Keratinocyte (primary cell): ENCODE measurements around the gene SEC11A. TPM values are rescaled to one million over a fixed set of nuclear protein-coding genes. Genes with fewer than 3 reads are reported as not detected.

Source experiments
- DNase-seq: peaks from one replicate; pipeline ENCODE4 v3.0.0-alpha.2; 2011; ENCODE audit warnings: low read depth, missing footprints, low spot score
- FAIRE-seq: peaks from 2 replicates; lab custom pipeline; 2011; peaks lifted over from hg19 to GRCh38; lab: Jason Lieb, UNC
- H2AFZ ChIP-seq: 2 replicates; pipeline ENCODE4 v1.6.0; 2012; ENCODE audit warnings: low read length, control low read depth, inconsistent platforms; ENCODE audit not compliant: control insufficient read depth
- H3K27ac ChIP-seq: 2 replicates; pipeline ENCODE4 v1.5.1; 2011; ENCODE audit warnings: low read length; ENCODE audit not compliant: control insufficient read depth, insufficient read depth
- H3K27me3 ChIP-seq: 3 replicates; pipeline ENCODE4 v1.6.0; 2011; ENCODE audit warnings: low read length; ENCODE audit not compliant: control insufficient read depth, insufficient read depth; ENCODE audit errors: extremely low read depth
- H3K36me3 ChIP-seq, 2 experiments: 2 replicates in 1 of 2; 3 replicates in 1 of 2; pipeline ENCODE4 v1.5.1; 2011; ENCODE audit warnings: low read length in 2 of 2, mild to moderate bottlenecking in 1 of 2; ENCODE audit not compliant: control insufficient read depth in 2 of 2, insufficient read depth in 2 of 2; ENCODE audit errors: extremely low read depth in 1 of 2
- H3K4me1 ChIP-seq: 3 replicates; pipeline ENCODE4 v1.5.1; 2011; ENCODE audit warnings: low read length; ENCODE audit not compliant: control insufficient read depth, insufficient read depth; ENCODE audit errors: extremely low read depth
- H3K4me2 ChIP-seq: 3 replicates; pipeline ENCODE4 v1.6.0; 2011; ENCODE audit warnings: low read depth, low read length; ENCODE audit not compliant: control insufficient read depth, insufficient read depth; ENCODE audit errors: extremely low read depth
- H3K4me3 ChIP-seq, 3 experiments: fragments of 200-600 bp in 1 of 3; sonication (generic) in 1 of 3; 2 replicates in 2 of 3; 3 replicates in 1 of 3; pipeline ENCODE4 v1.5.1; 2011 to 2016; ENCODE audit warnings: low read length in 3 of 3, mild to moderate bottlenecking in 3 of 3, control low read depth in 2 of 3, inconsistent platforms in 1 of 3, low read depth in 1 of 3, mixed read lengths in 1 of 3, mixed run types in 1 of 3, moderate library complexity in 1 of 3; ENCODE audit not compliant: control insufficient read depth in 2 of 3, insufficient read depth in 2 of 3; ENCODE audit errors: extremely low read depth in 1 of 3
- H3K79me2 ChIP-seq: 2 replicates; pipeline ENCODE4 v1.6.0; 2012; ENCODE audit warnings: low read length; ENCODE audit not compliant: control insufficient read depth, insufficient read depth
- H3K9ac ChIP-seq: 3 replicates; pipeline ENCODE4 v1.6.0; 2011; ENCODE audit warnings: low read length; ENCODE audit not compliant: control insufficient read depth, insufficient read depth; ENCODE audit errors: extremely low read depth
- H3K9me1 ChIP-seq: 3 replicates; pipeline ENCODE4 v1.6.0; 2011; ENCODE audit warnings: low read length; ENCODE audit not compliant: control insufficient read depth, insufficient read depth; ENCODE audit errors: extremely low read depth
- H3K9me3 ChIP-seq: 2 replicates; pipeline ENCODE4 v1.5.1; 2012; ENCODE audit warnings: low read depth, low read length; ENCODE audit not compliant: control insufficient read depth
- H4K20me1 ChIP-seq: 3 replicates; pipeline ENCODE4 v1.6.0; 2011; ENCODE audit warnings: low read length; ENCODE audit not compliant: control insufficient read depth, insufficient read depth; ENCODE audit errors: extremely low read depth
- EZH2 ChIP-seq: IDR thresholded peaks from one replicate; pipeline ENCODE4 v1.6.1; 2012; ENCODE audit warnings: inconsistent platforms, mild to moderate bottlenecking, low read length, moderate library complexity
- dilution Hi-C: fragments of 300-500 bp; cut with MboI; formaldehyde crosslinking; loops from one replicate; pipeline ENCODE4 v1.7.0; 2020; ENCODE audit warnings: low sequenced_read_pairs; ENCODE audit not compliant: extremely low pct_ligation_motif_present
- polyA plus RNA-seq, 5 experiments: library from polyadenylated mRNA; depleted of rRNA in 3 of 5; stranded (reverse) in 3 of 5; stranded (forward) in 1 of 5; unstranded in 1 of 5; fragments of >200 nt; gene quantifications; 1 replicate in 1 of 5; 2 replicates in 3 of 5; 3 replicates in 1 of 5; pipeline versions ENCODE4 v1.2.1 to v1.2.3, GENCODE V29; 2011 to 2012; ENCODE audit warnings: missing spikeins in 2 of 5, low read depth in 1 of 5, low replicate concordance in 1 of 5
- TF ChIP-seq, protein P1 (sequence below), 3 experiments: IDR thresholded peaks in 1 of 3; conservative IDR thresholded peaks in 1 of 3; optimal IDR thresholded peaks in 1 of 3; 2 replicates in 2 of 3; 3 replicates in 1 of 3; pipeline versions ENCODE3 to v1.5.1; 2011; ENCODE audit warnings: low read length in 3 of 3, mild to moderate bottlenecking in 3 of 3, moderate library complexity in 2 of 3, control low read depth in 1 of 3, inconsistent platforms in 1 of 3; ENCODE audit not compliant: insufficient read depth in 2 of 3; ENCODE audit errors: extremely low read depth in 1 of 3

SEC11A gene
- polyA plus RNA-seq, 1 donor (not counting 4 experiments of a cell fraction or from before 2014, with no cell fraction given), result 195 TPM

DNA sequence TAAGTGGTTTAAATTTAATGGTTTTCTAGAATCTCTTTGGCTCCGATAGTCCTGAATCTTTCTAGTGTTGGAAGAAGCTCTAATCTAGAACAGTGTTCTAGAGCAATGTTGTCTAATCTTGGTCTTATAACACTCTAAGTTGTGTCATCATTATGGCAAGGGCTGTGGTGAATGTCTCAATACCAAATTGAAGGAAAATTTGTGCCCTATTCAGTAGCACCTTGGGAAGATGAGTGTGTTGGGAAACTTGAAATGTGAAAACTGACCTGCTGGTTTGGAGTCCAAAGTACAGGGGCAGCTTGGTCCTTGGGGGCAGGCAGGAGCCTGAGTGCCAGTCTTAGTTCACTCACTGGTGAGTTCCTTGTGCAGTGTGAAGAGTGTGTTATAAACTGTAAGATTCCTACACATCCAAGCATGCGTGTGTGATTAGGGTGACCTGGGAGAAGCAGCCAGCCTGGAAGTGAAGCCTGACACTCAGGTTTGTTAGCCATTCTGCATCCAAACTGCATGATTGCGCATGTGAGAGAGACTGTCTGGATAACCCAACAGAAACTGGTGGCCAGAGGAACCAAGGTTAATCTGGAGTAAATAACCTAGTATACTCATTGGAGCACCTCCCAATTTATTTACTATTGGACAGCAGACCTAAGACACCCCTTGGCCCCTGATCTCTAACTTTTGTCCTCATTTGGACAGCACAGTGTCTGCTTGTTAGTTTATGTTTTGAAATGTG lies 47.1 kb upstream of the SEC11A start:
- dilution Hi-C loops, result no loop called here
- no peak overlapping the region for H3K4me2 ChIP-seq
- no peak overlapping the region for H3K9ac ChIP-seq
- H3K27me3 ChIP-seq, result no peaks in the 10 kb centered on the region
- FAIRE-seq (no peak), DNase-seq (no peak)
- TF ChIP-seq EZH2, result no peak
- peaks cover 79% of the 10 kb centered on the region for H3K79me2 ChIP-seq
- no peak overlapping the region for H2AFZ ChIP-seq
- H3K27ac ChIP-seq, result no peak overlapping the region
- no peaks in the 10 kb centered on the region for H3K4me1 ChIP-seq
- H3K4me3 ChIP-seq, result no peak overlapping the region
- peaks cover 25% of the 10 kb centered on the region for H4K20me1 ChIP-seq
- no peaks in the 10 kb centered on the region for H3K9me1 ChIP-seq
- H3K36me3 ChIP-seq, result peaks cover 6 to 9% of the 10 kb centered on the region in 2 experiments
- H3K9me3 ChIP-seq, result no peaks in the 10 kb centered on the region

DNA sequence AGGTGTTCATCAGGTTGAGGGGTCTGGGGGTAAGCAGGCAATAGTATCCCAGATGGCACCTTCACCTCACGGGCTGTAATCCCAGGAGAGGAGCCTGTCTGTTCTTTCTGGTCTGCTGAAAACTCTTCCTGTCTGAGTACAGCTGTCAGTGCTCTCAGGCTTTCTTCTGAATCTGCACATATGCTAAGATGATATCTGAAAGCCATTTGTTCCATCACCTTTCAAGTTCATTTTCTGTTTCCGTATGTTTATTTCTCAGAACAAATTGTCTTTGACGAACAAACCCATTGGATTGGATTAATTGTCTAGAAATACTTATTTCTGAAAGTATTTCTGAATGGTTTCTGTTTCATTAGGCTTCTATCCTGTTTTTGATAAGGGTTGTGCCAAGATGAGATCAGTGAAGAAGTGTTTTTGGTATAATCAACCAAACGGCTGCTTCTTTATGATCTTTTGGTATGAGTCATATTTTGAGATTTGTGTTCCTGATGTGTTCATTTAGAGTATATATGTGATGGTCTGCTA lies 45.7 kb upstream of the SEC11A start:
- H3K36me3 ChIP-seq, result peaks cover 4% of the 10 kb centered on the region in 2 experiments
- DNase-seq (no peak), FAIRE-seq (no peak)
- dilution Hi-C loops, result no loop called here
- H3K9me3 ChIP-seq, result no peaks in the 10 kb centered on the region
- peaks cover 85% of the 10 kb centered on the region for H3K79me2 ChIP-seq
- H3K27me3 ChIP-seq, result no peaks in the 10 kb centered on the region
- TF ChIP-seq EZH2, result no peak
- TF ChIP-seq, protein P1, sequence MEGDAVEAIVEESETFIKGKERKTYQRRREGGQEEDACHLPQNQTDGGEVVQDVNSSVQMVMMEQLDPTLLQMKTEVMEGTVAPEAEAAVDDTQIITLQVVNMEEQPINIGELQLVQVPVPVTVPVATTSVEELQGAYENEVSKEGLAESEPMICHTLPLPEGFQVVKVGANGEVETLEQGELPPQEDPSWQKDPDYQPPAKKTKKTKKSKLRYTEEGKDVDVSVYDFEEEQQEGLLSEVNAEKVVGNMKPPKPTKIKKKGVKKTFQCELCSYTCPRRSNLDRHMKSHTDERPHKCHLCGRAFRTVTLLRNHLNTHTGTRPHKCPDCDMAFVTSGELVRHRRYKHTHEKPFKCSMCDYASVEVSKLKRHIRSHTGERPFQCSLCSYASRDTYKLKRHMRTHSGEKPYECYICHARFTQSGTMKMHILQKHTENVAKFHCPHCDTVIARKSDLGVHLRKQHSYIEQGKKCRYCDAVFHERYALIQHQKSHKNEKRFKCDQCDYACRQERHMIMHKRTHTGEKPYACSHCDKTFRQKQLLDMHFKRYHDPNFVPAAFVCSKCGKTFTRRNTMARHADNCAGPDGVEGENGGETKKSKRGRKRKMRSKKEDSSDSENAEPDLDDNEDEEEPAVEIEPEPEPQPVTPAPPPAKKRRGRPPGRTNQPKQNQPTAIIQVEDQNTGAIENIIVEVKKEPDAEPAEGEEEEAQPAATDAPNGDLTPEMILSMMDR (optimal IDR thresholded peaks at IDR 0.05 in 1 of 3, IDR thresholded peaks at IDR 0.05 in 1 of 3, conservative IDR thresholded peaks at IDR 0.05 in 1 of 3; ENCODE audit: extremely low read depth in 1 of 3, insufficient read depth in 2 of 3, low read length in 3 of 3), result no peak
- H4K20me1 ChIP-seq, result peaks cover 25% of the 10 kb centered on the region
- no peak overlapping the region for H2AFZ ChIP-seq
- H3K9ac ChIP-seq, result no peak overlapping the region
- H3K9me1 ChIP-seq, result no peaks in the 10 kb centered on the region
- no peak overlapping the region for H3K4me3 ChIP-seq
- H3K4me2 ChIP-seq, result no peak overlapping the region
- no peaks in the 10 kb centered on the region for H3K4me1 ChIP-seq
- H3K27ac ChIP-seq, result no peak overlapping the region
